Measurements from ENCODE around the gene SORT1. TPM values are rescaled to one million over a fixed set of nuclear protein-coding genes. Genes with fewer than 3 reads are reported as not detected.

The SORT1 gene
- polyA plus RNA-seq, 1 experiment, result 38.6 TPM

DNA sequence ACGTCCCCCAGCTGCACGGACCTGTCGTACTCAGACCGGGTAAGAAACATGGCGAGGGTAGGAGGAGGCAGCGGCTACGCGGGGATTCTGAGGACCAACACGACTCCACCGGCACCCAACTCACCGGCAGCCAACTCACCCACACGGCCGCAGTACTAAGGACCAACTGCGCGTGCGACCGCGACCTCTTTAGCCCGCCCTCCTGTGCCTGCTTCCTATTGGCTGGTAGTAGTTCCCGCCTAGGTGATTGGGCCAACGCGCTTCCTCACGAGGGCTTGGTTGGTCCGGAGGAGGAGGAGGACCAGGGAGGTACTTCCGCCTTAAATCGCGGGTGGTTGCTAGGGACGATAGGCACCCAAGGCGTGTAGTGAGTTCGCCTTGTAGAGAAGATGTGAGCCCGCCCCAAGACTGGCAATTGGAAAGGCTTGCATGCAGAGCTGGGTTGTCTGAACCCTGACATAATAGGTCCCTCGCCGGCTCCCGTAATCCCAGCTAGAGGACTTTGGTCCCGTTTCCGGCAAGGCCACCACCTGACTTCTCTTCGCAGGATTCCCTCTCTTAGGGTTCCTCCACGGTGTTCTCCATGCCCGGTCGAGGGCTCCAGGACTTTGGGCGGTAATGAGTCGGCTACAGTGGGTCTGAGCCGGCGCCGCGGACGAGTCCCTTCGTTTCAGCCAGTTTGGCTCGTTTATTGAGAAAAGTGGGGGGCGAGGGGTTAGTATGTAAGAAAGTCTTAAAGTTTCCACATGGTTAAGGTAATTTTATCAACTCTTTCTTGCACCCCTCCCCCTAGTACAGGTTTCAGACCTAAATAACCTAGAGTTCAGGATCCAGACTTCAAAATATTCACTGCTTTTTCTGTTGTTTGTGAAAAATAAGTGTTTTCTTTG is 28.8 kb upstream of the SORT1 start, which contains the start of gene PSMA5:
PSMA5 (minus strand) TSS at position 168 of the 890 bp plus-strand sequence; CDS start at position 50, 118 bp downstream.
- peak; percentile 98 for DNase-seq (ENCODE audit: low read depth)
- POLR2A ChIA-PET, result interaction anchor here (0.5 to 1.1 kb wide), 2 partner anchors 42 to 67 kb away, joined by 5 to 26 read pairs; partner anchors contain the start of gene CYB561D1
- Histone ChIP-seq H3K4me3 (ENCODE audit: low read depth, low read length) (peak within 1 kb of the TSS; percentile 77), H3K36me3 (ENCODE audit: control insufficient read depth, insufficient read depth, low read length) (no peaks in the 10 kb centered on the region), H3K27me3 (ENCODE audit: control insufficient read depth, insufficient read depth, low read length) (no peaks in the 10 kb centered on the region)
- CTCF ChIA-PET, result interaction anchor here (1.7 to 4.5 kb wide), 6 partner anchors 34 to 106 kb away, joined by 3 to 22 read pairs (median 10); partner anchors contain the start of gene CYB561D1
- TF ChIP-seq, protein P1, sequence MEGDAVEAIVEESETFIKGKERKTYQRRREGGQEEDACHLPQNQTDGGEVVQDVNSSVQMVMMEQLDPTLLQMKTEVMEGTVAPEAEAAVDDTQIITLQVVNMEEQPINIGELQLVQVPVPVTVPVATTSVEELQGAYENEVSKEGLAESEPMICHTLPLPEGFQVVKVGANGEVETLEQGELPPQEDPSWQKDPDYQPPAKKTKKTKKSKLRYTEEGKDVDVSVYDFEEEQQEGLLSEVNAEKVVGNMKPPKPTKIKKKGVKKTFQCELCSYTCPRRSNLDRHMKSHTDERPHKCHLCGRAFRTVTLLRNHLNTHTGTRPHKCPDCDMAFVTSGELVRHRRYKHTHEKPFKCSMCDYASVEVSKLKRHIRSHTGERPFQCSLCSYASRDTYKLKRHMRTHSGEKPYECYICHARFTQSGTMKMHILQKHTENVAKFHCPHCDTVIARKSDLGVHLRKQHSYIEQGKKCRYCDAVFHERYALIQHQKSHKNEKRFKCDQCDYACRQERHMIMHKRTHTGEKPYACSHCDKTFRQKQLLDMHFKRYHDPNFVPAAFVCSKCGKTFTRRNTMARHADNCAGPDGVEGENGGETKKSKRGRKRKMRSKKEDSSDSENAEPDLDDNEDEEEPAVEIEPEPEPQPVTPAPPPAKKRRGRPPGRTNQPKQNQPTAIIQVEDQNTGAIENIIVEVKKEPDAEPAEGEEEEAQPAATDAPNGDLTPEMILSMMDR (IDR thresholded peaks at IDR 0.05; ENCODE audit: insufficient read depth, low read depth, low read length), result no peak

DNA sequence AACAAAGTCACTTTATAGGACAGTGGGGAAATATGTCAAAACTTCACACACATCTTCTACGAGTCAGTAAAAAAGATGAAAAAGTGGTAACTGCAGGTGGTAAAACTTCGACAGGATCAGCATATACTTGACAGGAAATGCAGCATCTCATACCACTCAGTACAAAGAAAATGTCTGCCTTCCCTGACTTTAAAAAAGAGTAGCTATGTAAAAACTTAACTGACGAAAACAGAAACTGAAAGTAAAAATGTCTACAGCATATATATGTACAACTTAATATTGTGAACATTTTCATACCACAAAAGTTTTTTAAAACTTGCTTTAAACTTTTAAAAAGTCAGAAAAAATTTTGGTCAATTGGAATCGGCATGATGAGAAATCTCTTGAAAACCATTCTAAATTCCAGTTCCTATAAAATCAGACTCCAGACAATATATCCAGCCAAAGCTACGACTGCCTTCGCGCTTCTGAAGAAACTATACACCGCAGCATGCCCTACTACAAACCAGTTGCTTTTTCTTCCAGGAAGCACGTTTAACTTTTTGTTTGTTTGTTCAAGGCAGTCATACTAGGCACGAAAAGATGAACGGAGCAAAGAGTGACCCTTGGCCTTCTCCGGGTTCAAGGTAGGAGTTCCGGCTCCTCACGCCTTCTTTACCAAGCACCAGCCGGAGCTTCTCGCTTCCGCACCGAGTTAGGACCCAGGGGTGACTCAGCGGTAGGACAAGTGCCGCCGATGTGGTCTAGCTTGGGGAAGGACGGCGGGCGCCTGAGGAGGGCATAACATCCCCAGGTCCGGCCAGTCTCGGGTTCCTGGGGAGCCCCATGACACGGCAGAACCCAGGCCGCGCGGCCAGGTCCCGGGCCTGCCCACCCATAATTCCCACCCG is 27.9 kb upstream of the SORT1 start:
- POLR2A ChIA-PET, result interaction anchor here (0.5 kb wide), 2 partner anchors 21 to 43 kb away, joined by 5 to 8 read pairs; no protein-coding TSS in a partner anchor
- TF ChIP-seq, protein P1 (IDR thresholded peaks at IDR 0.05; ENCODE audit: insufficient read depth, low read depth, low read length), result no peak
- Histone ChIP-seq H3K36me3 (ENCODE audit: control insufficient read depth, insufficient read depth, low read length) (peaks cover 4% of the 10 kb centered on the region), H3K27me3 (ENCODE audit: control insufficient read depth, insufficient read depth, low read length) (no peaks in the 10 kb centered on the region), H3K4me3 (ENCODE audit: low read depth, low read length) (peak overlapping the region; percentile 77)
- DNase-seq (ENCODE audit: low read depth), result no peak
- CTCF ChIA-PET, result interaction anchor here (0.7 to 4.5 kb wide), 7 partner anchors 33 to 107 kb away, joined by 3 to 22 read pairs (median 7); partner anchors contain the start of gene CYB561D1

DNA sequence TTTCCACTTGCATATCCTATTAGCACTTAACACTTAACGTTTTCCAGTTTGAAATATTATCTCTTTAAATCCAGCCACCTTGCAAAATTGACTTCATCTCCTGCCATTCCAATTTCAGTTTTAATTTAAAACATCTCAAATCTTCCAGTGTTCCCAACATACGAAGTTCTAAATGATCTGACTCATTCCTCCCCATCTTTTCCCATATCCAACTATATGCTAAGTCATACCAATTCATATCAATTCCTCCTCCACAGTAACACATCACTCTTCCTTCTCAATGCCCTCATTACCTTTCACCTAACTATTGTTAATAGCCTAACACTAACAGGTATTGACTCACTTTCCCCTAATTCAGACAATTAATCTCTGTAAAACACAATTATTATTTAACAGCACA is 25.8 kb upstream of the SORT1 start:
- Histone ChIP-seq H3K36me3 (ENCODE audit: control insufficient read depth, insufficient read depth, low read length) (peaks cover 6% of the 10 kb centered on the region), H3K27me3 (ENCODE audit: control insufficient read depth, insufficient read depth, low read length) (no peaks in the 10 kb centered on the region), H3K4me3 (ENCODE audit: low read depth, low read length) (no peak overlapping the region)
- ChIA-PET CTCF (interaction anchor here (0.6 to 3.4 kb wide), 3 partner anchors 70 to 572 kb away, joined by 3 to 17 read pairs (median 3); partner anchors contain the start of gene CYB561D1), POLR2A (no interaction called here)
- TF ChIP-seq, protein P1 (IDR thresholded peaks at IDR 0.05; ENCODE audit: insufficient read depth, low read depth, low read length), result no peak
- no peak for DNase-seq (ENCODE audit: low read depth)

- ChIA-PET CTCF (interaction anchor here (1.1 to 4.3 kb wide), 3 partner anchors 13 to 120 kb away, joined by 3 to 20 read pairs (median 14); partner anchors contain the start of gene SORT1), POLR2A (no interaction called here)
- TF ChIP-seq, protein P1 (IDR thresholded peaks at IDR 0.05; ENCODE audit: insufficient read depth, low read depth, low read length), result no peak
- Histone ChIP-seq H3K4me3 (ENCODE audit: low read depth, low read length) (no peak overlapping the region), H3K36me3 (ENCODE audit: control insufficient read depth, insufficient read depth, low read length) (peaks cover 15% of the 10 kb centered on the region), H3K27me3 (ENCODE audit: control insufficient read depth, insufficient read depth, low read length) (no peaks in the 10 kb centered on the region)
- DNase-seq (ENCODE audit: low read depth), result no peak
Measured at GRCh38 chr1:109412551-109412950, 14.8 kb upstream of the SORT1 start.

Measured in BJ (cell line).